HL-60/S4 treated with retinoic acid at 250 ng/mL for 4 days and 3 days (cell line): ENCODE data around the gene TMEM143.
"Not testable (repeated sequence)": the region's sequence is repeated elsewhere in the genome, so short reads cannot be mapped to it uniquely, and the experiment has no call there.

ENCODE experiments used
- in situ Hi-C: fragments of 300-500 bp; cut with MboI; formaldehyde crosslinking; loops from 2 replicates; pipeline ENCODE4 v1.7.0; 2022; ENCODE audit warnings: low sequenced_read_pairs

TMEM143 gene

GRCh38 chr19:48297975-48298374, 65.8 kb downstream of the TMEM143 start:
- in situ Hi-C loops = no loop called here

GRCh38 chr19:48296963-48297734, 66.6 kb downstream of the TMEM143 start:
- in situ Hi-C loops = no loop called here

GRCh38 chr19:48295458-48295857, 68.3 kb downstream of the TMEM143 start:
- in situ Hi-C loops = no loop called here

- in situ Hi-C loops = no loop called here
Observed at GRCh38 chr19:48292798-48293197, 70.9 kb downstream of the TMEM143 start.

GRCh38 chr19:48291489-48291815, 72.3 kb downstream of the TMEM143 start:
- in situ Hi-C loops = not testable (repeated sequence)

GRCh38 chr19:48290771-48291488, 72.8 kb downstream of the TMEM143 start:
- in situ Hi-C loops = no loop called here

- in situ Hi-C loops = no loop called here
Observed at GRCh38 chr19:48290401-48290770, 73.4 kb downstream of the TMEM143 start.

- in situ Hi-C loops = no loop called here
Observed at GRCh38 chr19:48287748-48288147, 76.0 kb downstream of the TMEM143 start.

- in situ Hi-C loops = no loop called here
Observed at GRCh38 chr19:48284896-48285295, 78.8 kb downstream of the TMEM143 start.

- in situ Hi-C loops = no loop called here
Observed at GRCh38 chr19:48283908-48284307, 79.8 kb downstream of the TMEM143 start.
